ENCODE measurements around the gene VMAC. TPM values are rescaled to one million over a fixed set of nuclear protein-coding genes. Genes with fewer than 3 reads are reported as not detected.
"Not testable (repeated sequence)": the region's sequence is repeated elsewhere in the genome, so short reads cannot be mapped to it uniquely, and the experiment has no call there.

The VMAC gene
- total RNA-seq, 2 experiments from 2014 or later, result 1.7 to 1.9 TPM

GRCh38 chr19:5882421-5882968 lies 22.2 kb upstream of the VMAC start:
- CTCF ChIA-PET, result no interaction called here
- POLR2A ChIA-PET, result no interaction called here

GRCh38 chr19:5883157-5883873 lies 21.4 kb upstream of the VMAC start:
- CTCF ChIA-PET, POLR2A ChIA-PET: not testable (repeated sequence)

DNA sequence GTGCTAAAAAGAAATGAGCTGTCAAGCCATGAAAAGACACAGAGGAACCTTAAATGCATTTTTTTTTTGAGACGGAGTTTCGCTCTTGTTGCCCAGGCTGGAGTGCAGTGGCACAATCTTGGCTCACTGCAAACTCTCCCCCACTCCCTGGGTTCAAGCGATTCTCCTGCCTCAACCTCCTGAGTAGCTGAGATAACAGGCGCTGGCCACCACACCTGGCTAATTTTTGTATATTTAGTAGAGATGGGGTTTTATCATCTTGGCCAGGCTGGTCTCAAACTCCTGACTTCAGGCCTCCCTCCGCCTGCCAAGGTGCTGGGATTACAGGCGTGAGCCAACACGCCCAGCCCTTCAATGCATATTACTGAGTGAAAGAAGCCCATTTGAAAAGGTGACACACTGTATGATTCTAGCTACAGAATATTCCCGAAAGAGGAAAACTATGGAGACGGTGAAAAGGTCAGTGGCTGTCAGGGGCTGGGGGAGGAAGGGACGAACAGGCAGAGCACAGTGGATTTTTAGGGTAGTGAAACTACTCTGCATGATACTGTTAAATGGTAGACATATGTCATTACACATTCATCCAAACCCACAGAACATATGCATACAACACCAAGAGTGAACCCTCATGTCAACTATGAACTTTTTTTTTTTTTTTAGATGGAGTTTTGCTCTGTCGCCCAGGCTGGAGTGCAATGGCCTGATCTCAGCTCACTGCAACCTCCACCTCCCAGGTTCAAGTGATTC lies 20.4 kb upstream of the VMAC start:
- CTCF ChIA-PET, POLR2A ChIA-PET: not testable (repeated sequence)

DNA sequence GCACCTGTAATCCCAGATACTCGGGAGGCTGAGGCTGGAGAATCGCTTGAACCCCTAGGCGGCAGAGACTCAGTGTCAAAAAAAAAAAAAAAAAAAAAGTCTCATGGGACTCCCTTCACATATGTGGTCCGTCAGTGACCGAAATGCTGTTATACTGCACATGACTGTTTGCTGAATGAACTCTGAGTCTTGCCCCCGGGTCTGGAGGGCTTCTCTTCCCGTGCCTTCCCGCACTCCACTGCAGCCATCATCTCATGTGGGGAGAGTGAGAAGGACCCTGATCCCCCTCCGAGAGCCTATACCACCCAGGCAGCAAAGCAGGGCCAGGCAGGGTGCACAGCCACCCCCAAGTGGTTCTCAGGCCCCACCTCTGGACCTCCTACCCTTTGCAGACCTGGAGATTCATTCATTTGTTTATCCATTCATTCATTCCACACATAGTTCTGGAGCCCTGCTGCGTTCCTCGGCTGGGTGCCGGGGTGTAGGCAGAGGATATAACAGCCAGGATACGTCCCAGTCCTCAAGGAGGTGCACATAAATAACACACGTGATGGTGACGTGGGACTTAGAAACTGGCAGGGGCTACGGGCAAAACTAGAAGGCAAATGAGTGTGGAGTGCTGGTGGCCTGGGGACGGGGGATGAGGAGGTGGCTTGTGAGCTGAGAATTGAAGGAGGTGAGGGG lies 15.2 kb upstream of the VMAC start:
- CTCF ChIA-PET, result interaction anchor here (0.7 to 4.6 kb wide), 4 partner anchors 16 to 508 kb away, joined by 3 to 32 read pairs (median 4); partner anchors contain the start of gene NRTN
- POLR2A ChIA-PET, result no interaction called here

GRCh38 chr19:5890099-5890498 lies 14.6 kb upstream of the VMAC start:
- ChIA-PET CTCF (interaction anchor here (4.6 kb wide), 1 partner anchor 86 kb away, joined by 32 read pairs; the partner anchor contains the start of gene NRTN), POLR2A (no interaction called here)

DNA sequence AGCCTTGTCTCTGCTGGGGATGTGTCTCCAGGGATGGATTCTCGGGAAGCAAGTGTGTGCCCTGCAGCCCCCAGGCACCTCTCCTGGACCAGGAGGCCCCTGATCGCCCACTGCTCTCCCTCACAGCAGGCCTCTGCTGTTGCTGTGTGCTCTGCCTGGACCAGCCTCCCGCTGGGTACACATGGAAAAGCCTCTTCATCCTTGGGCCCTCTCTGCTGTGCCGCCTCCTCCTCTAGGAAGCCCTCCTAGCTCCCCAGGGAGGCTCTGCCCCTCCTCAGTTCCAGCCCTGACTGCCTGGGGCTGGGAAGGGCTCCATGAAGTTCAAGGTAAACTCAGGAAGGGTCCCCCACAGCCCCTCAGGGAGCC lies 13.1 kb upstream of the VMAC start:
- CTCF ChIA-PET, result interaction anchor here (1.7 to 4.6 kb wide), 2 partner anchors 9 to 88 kb away, joined by 6 to 32 read pairs; partner anchors contain the start of gene NRTN
- POLR2A ChIA-PET, result interaction anchor here (0.7 kb wide), 1 partner anchor 87 kb away, joined by 3 read pairs; no protein-coding TSS in a partner anchor

GRCh38 chr19:5891938-5892771 lies 12.5 kb upstream of the VMAC start:
- ChIA-PET CTCF (interaction anchor here (1.7 to 4.6 kb wide), 2 partner anchors 9 to 88 kb away, joined by 6 to 32 read pairs; partner anchors contain the start of gene NRTN), POLR2A (no interaction called here)

DNA sequence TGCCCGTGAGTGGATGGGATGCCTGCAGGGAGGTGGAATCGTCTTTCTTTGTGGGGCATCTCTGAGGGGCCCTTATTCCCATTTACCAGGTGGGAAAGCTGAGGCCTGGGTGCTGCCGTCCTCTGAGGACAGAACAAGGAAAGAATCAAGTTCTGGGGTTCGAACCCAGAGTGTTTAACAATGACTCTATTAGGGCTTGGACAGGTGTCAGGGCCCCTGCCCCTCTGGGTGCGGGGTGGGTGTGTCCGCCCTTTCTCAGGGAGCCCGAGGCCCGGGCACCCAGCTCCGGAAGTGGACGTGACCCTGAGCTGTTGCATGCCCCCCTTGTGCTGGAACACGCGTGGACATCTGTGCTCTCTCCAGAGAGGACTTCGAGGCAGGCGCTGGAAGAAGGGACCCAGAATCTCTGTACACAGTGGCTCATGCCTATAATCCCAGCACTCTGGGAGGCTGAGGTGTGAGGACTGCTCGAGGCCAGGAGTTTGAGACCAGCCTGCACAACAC lies 11.8 kb upstream of the VMAC start:
- POLR2A ChIA-PET, result no interaction called here

DNA sequence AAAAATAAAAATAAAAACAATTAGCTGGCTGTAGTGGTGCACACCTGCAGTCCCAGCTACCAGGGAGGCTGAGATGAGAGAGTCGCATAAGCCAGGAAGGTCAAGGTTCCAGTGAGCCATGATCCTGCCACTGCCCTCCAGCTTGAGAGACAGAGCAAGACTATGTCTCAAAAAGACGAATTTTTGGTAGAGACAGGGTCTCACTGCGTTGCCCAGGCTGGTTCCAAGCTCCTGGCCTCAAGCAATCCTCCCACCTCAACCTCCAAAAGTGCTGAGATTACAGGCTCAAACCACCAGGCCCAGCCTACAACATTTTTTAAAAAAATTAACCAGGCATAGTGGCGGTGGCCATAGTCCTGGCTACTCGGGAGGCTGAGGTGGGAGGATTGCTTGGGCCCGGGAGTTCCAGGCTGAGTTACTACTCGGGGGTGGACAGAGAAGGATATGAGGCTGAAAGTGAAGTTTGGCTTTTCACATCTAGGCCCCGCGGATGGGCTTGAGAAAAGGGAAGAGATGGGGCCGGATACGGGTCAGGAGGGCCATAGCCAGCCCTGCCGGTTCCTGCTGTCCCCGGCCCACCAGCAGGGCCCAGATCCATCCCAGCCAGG lies 11.3 kb upstream of the VMAC start:
- CTCF ChIA-PET, result interaction anchor here (4.6 kb wide), 1 partner anchor 90 kb away, joined by 32 read pairs; the partner anchor contains the start of gene NRTN
- POLR2A ChIA-PET, result no interaction called here

More for the DNA sequence above, 11.8 kb upstream of the VMAC start:
- CTCF ChIA-PET, result interaction anchor here (4.6 kb wide), 1 partner anchor 89 kb away, joined by 32 read pairs; the partner anchor contains the start of gene NRTN

DNA sequence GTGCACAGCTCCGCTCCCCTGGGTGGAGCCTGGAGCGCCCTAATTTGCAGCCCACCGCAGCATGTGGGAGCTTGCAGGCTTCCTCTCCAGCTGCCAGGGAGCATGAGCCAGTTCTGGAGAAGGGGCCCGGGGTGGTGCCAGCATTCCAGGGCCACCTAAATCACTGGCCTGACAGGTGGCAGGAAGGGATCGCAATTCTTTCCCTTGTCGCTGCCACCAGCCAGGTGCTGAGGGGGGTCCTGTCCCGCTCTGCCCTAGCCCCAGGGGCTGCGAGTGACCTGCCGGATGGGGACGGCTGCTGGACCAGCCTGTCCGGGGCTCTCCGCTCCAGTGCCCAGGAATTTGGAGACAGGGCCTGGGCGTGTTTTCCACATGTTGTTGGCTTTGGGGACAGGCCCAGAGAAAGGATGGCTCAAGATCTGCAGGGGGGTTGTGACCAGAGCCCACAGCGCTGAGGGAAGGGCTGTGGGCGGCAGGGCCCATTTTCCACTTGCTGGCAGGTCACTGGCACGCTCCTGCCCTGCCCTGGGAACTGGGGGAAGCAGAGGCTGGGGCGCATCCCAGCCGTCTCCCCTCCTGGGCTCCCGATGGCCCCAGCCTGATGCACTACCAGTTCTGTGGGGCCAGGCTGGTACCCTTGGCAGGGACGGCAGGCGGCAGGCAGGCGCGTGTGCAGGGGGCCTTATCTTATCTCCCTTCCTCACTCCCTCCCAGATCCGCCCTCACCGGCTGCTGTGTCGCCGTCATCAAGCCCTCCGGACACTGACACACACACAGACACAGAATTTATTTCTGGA lies 10.6 kb upstream of the VMAC start:
- ChIA-PET CTCF (interaction anchor here (0.6 to 4.6 kb wide), 2 partner anchors 90 to 284 kb away, joined by 3 to 32 read pairs; partner anchors contain the start of gene NRTN), POLR2A (no interaction called here)

DNA sequence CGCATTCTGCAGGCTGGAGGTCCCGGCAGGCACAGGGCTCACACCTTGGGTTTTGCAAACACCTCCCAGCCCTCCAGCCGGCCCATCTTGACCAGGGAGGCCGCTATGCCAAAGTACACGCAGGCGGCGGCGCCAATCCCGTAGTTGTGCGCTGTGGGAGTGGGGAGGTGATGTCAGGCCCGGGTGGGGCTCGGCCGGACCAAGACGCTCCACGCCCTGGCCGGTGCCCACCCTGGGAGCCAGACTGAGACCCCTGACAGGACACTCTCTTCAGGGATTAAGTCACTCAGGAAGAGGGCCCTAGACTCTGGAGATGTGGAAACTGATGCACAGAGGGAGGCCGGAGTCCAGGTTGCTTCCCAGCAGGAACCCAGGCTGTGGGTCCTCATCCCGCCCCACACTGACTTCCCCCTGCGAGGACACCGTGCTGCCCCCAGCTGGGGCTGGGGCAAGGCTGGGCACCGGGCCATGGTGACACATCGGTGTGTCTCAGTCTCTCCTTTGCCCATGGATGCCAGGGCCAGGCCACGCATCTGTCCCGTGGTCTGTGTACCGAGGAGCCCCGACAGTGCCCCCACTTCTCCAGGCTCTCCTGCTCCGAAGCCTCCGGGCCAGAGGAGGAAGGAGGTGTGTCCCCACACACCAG lies 9.8 kb upstream of the VMAC start:
- POLR2A ChIA-PET, result no interaction called here
- CTCF ChIA-PET, result interaction anchor here (0.6 kb wide), 1 partner anchor 284 kb away, joined by 3 read pairs; no protein-coding TSS in a partner anchor

- POLR2A ChIA-PET, result no interaction called here
Measured at GRCh38 chr19:5895409-5895808, 9.3 kb upstream of the VMAC start.

GRCh38 chr19:5895890-5896289 lies 8.8 kb upstream of the VMAC start:
- ChIA-PET POLR2A (no interaction called here), CTCF (interaction anchor here (0.7 kb wide), 1 partner anchor 92 kb away, joined by 3 read pairs; no protein-coding TSS in a partner anchor)

More at GRCh38 chr19:5895409-5895808, 9.3 kb upstream of the VMAC start:
- CTCF ChIA-PET, result interaction anchor here (0.7 kb wide), 1 partner anchor 91 kb away, joined by 3 read pairs; no protein-coding TSS in a partner anchor

GRCh38 chr19:5896365-5897076 lies 8.2 kb upstream of the VMAC start:
- POLR2A ChIA-PET, result no interaction called here
- CTCF ChIA-PET, result interaction anchor here (1.4 kb wide), 1 partner anchor 92 kb away, joined by 4 read pairs; no protein-coding TSS in a partner anchor

- ChIA-PET POLR2A (no interaction called here), CTCF (interaction anchor here (1.4 kb wide), 1 partner anchor 93 kb away, joined by 4 read pairs; no protein-coding TSS in a partner anchor)
Measured at GRCh38 chr19:5897189-5897969, 7.3 kb upstream of the VMAC start.

All from activated CD8-positive, alpha-beta memory T cell treated with anti-CD3 and anti-CD28 coated beads for 36 hours (primary cell).